A375 (cell line): ENCODE results near the gene WASF3. TPM values are rescaled to one million over a fixed set of nuclear protein-coding genes. Genes with fewer than 3 reads are reported as not detected.

Source experiments
- total RNA-seq: library from RNA; depleted of rRNA; stranded (reverse); fragments of >200 nt; shearing (Covaris generic); gene quantifications from 2 replicates; pipeline ENCODE4 v1.2.3, GENCODE V29; 2014; rRNA removed

WASF3 gene, protein sequence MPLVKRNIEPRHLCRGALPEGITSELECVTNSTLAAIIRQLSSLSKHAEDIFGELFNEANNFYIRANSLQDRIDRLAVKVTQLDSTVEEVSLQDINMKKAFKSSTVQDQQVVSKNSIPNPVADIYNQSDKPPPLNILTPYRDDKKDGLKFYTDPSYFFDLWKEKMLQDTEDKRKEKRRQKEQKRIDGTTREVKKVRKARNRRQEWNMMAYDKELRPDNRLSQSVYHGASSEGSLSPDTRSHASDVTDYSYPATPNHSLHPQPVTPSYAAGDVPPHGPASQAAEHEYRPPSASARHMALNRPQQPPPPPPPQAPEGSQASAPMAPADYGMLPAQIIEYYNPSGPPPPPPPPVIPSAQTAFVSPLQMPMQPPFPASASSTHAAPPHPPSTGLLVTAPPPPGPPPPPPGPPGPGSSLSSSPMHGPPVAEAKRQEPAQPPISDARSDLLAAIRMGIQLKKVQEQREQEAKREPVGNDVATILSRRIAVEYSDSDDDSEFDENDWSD
- 4.6 and 4.8 TPM in 2 replicates for total RNA-seq

GRCh38 chr13:26557393-26558073 is at the start of gene WASF3:
Gene WASF3 (plus strand): TSS chr13:26557683. CDS start chr13:26642271, 84,588 bp downstream.

Other genes with a start within 250 kb of the WASF3 start
- gene GPR12, start 203.1 kb downstream of the WASF3 start, total RNA-seq: not detected in 2 replicates